Adrenal gland (tissue), 5 donors: ENCODE measurements around the gene GRM4.

Source experiments
- POLR2A ChIP-seq, 2 donors: fragments of 450-650 bp; IDR thresholded peaks; one replicate each; pipeline ENCODE4 v1.6.1; 2017; ENCODE audit warnings: antibody characterized with exemption in 2 of 2, mild to moderate bottlenecking in 2 of 2, moderate library complexity in 1 of 2
- TF ChIP-seq, protein P1 (sequence below), 6 experiments: fragments of 450-650 bp in 4 of 6; fragments of 200-600 bp in 2 of 6; sonication (generic) in 1 of 6; IDR thresholded peaks; 1 replicate in 5 of 6; 2 replicates in 1 of 6; pipeline versions ENCODE4 v1.5.1 to v1.8.0; 2016 to 2021; ENCODE audit warnings: antibody characterized with exemption in 6 of 6, mild to moderate bottlenecking in 2 of 6, moderate library complexity in 1 of 6
- donor health status: DM: no; HTN: no; CAD: no.

DNA sequence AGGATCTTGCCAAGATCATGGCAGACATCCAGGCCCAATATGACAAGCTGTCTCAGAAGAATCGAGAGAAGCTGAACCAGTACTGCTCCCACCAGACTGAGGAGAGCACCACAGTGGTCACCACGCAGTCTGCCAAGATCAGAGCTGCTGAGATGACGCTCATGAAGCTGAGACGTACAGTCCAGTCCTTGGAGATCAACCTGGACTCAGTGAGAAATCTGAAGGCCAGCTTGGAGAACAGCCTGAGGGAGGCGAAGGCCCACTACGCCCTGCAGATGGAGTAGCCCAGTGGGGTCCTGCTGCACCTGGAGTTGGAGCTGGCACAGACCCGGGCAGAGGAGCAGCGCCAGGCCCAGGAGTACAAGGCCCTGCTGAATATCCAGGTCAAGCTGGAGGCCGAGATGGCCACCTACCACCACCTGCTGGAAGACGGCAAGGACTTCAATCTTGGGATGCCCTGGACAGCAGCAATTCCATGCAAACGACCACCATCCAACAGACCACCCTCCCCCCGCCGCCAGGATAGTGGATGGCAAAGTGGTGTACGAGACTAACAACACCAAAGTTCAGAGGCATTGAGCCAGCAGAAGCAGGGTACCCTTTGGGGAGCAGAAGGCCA is 44.7 kb upstream of the GRM4 start:
- TF ChIP-seq, protein P1, sequence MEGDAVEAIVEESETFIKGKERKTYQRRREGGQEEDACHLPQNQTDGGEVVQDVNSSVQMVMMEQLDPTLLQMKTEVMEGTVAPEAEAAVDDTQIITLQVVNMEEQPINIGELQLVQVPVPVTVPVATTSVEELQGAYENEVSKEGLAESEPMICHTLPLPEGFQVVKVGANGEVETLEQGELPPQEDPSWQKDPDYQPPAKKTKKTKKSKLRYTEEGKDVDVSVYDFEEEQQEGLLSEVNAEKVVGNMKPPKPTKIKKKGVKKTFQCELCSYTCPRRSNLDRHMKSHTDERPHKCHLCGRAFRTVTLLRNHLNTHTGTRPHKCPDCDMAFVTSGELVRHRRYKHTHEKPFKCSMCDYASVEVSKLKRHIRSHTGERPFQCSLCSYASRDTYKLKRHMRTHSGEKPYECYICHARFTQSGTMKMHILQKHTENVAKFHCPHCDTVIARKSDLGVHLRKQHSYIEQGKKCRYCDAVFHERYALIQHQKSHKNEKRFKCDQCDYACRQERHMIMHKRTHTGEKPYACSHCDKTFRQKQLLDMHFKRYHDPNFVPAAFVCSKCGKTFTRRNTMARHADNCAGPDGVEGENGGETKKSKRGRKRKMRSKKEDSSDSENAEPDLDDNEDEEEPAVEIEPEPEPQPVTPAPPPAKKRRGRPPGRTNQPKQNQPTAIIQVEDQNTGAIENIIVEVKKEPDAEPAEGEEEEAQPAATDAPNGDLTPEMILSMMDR (IDR thresholded peaks at IDR 0.05) = no peak
- TF ChIP-seq POLR2A (IDR thresholded peaks at IDR 0.05) = no peak
